HEK293 (cell line): Measurements from ENCODE around the gene GPR83.

Source experiments
- ZNF830 ChIP-seq: fragments of 450-650 bp; IDR thresholded peaks from 2 replicates; pipeline ENCODE4 v1.5.0; 2018; ENCODE audit warnings: missing biosample characterization, missing genetic modification characterization, low read depth, mild to moderate bottlenecking, moderate library complexity
- TF ChIP-seq, protein P1 (sequence below): IDR thresholded peaks from 2 replicates; pipeline ENCODE4 v1.6.1; 2011; ENCODE audit warnings: mild to moderate bottlenecking, low read depth, low read length, borderline replicate concordance
- TF ChIP-seq, protein P2 (sequence below): fragments of 450-650 bp; formaldehyde crosslinking; IDR thresholded peaks from 2 replicates; pipeline ENCODE4 v1.5.1; 2016; ENCODE audit warnings: missing biosample characterization, missing genetic modification characterization
- TF ChIP-seq, protein P3 (sequence below): fragments of 450-650 bp; formaldehyde crosslinking; IDR thresholded peaks from 2 replicates; pipeline ENCODE4 v1.5.1; 2016; ENCODE audit warnings: missing biosample characterization, missing genetic modification characterization
- TF ChIP-seq, protein P4 (sequence below): fragments of 450-650 bp; formaldehyde crosslinking; IDR thresholded peaks from 2 replicates; pipeline ENCODE4 v1.5.1; 2016; ENCODE audit warnings: missing biosample characterization, missing genetic modification characterization

DNA sequence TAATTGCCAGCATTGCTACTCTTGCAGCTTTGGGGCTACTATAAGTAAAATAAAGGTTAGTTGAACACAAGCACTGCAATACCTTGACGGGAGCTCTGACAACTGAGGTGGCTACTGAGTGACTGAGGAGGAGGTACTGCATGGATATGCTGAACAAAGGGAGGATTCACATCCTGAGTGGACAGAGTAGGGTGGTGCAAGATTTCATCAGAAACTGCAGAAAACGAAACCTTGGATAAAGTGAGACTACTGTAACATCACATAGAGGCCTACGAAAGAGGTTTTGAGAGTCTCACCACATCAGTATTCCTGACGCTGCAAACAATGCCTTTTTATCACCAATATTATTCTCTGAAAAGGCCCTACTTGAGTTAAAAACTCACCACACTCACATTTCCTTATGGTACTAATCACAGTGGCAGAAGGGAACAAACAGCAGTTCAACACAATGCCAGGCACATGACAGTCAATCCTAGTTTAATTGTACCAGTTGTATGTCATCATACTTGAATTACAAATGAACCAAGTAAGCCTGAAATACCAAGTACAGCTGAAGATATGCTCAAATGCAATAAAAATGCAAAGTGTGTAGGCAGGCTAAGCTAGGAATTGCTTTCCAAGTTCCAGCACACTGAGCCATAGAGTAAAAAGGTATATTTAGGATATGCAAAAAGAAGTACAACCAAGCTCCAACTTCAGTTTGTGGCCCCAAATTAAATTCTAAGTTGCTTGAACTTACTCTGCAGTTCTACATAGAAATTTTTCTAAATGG, 4.0 kb upstream of the GPR83 start:
- TF ChIP-seq, protein P1, sequence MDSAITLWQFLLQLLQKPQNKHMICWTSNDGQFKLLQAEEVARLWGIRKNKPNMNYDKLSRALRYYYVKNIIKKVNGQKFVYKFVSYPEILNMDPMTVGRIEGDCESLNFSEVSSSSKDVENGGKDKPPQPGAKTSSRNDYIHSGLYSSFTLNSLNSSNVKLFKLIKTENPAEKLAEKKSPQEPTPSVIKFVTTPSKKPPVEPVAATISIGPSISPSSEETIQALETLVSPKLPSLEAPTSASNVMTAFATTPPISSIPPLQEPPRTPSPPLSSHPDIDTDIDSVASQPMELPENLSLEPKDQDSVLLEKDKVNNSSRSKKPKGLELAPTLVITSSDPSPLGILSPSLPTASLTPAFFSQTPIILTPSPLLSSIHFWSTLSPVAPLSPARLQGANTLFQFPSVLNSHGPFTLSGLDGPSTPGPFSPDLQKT: no peak
- TF ChIP-seq ZNF830: no peak
- TF ChIP-seq, protein P2, sequence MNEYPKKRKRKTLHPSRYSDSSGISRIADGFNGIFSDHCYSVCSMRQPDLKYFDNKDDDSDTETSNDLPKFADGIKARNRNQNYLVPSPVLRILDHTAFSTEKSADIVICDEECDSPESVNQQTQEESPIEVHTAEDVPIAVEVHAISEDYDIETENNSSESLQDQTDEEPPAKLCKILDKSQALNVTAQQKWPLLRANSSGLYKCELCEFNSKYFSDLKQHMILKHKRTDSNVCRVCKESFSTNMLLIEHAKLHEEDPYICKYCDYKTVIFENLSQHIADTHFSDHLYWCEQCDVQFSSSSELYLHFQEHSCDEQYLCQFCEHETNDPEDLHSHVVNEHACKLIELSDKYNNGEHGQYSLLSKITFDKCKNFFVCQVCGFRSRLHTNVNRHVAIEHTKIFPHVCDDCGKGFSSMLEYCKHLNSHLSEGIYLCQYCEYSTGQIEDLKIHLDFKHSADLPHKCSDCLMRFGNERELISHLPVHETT (tag by site-specific recombination): no peak
- TF ChIP-seq, protein P3, sequence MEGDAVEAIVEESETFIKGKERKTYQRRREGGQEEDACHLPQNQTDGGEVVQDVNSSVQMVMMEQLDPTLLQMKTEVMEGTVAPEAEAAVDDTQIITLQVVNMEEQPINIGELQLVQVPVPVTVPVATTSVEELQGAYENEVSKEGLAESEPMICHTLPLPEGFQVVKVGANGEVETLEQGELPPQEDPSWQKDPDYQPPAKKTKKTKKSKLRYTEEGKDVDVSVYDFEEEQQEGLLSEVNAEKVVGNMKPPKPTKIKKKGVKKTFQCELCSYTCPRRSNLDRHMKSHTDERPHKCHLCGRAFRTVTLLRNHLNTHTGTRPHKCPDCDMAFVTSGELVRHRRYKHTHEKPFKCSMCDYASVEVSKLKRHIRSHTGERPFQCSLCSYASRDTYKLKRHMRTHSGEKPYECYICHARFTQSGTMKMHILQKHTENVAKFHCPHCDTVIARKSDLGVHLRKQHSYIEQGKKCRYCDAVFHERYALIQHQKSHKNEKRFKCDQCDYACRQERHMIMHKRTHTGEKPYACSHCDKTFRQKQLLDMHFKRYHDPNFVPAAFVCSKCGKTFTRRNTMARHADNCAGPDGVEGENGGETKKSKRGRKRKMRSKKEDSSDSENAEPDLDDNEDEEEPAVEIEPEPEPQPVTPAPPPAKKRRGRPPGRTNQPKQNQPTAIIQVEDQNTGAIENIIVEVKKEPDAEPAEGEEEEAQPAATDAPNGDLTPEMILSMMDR (tag by site-specific recombination): no peak
- TF ChIP-seq, protein P4, sequence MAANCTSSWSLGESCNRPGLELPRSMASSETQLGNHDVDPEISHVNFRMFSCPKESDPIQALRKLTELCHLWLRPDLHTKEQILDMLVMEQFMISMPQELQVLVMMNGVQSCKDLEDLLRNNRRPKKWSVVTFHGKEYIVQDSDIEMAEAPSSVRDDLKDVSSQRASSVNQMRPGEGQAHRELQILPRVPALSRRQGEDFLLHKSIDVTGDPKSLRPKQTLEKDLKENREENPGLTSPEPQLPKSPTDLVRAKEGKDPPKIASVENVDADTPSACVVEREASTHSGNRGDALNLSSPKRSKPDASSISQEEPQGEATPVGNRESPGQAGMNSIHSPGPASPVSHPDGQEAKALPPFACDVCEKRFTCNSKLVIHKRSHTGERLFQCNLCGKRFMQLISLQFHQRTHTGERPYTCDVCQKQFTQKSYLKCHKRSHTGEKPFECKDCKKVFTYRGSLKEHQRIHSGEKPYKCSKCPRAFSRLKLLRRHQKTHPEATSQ (tag by site-specific recombination): no peak
